HepG2 (cell line): ENCODE data around the gene NCF2. TPM values are rescaled to one million over a fixed set of nuclear protein-coding genes. Genes with fewer than 3 reads are reported as not detected.
A peak's percentile ranks its signal among the peaks of the same experiment; 100 is the strongest.

Experiments
- ATAC-seq: fragments of 200-7000 bp; cut with Tn5 transposase; 3 replicates; pipeline ENCODE4 v1.9.1; 2020; ENCODE audit warnings: mild to moderate bottlenecking, moderate library complexity
- BruUV-seq: library from RNA; stranded (reverse); fragments of 400-500 nt; replicated peaks from 2 replicates; lab custom pipeline; 2021; lab: Mats Ljungman, UMichigan
- CTCF ChIA-PET: fragments of 300-600 bp; formaldehyde crosslinking; extraction: SDS; loops from one replicate; lab custom pipeline; 2021; ENCODE audit warnings: low total read pairs, inconsistent platforms, low intra/inter-chr PET ratio; lab: Yijun Ruan, JAX
- POLR2A ChIA-PET: fragments of 350-600 bp; sonication (Branson Sonifier 250); formaldehyde crosslinking; loops from one replicate; lab custom pipeline; 2020; ENCODE audit warnings: antibody characterized with exemption, inconsistent platforms; lab: Yijun Ruan, JAX
- DNase-seq: peaks from one replicate; pipeline ENCODE4 v3.0.0-alpha.2; 2015; ENCODE audit warnings: low spot score
- FAIRE-seq: peaks from 3 replicates; lab custom pipeline; 2011; peaks lifted over from hg19 to GRCh38; lab: Jason Lieb, UNC
- H2AFZ ChIP-seq: one replicate; pipeline ENCODE4 v1.6.1; 2011; ENCODE audit warnings: low read length, inconsistent platforms
- H3K27ac ChIP-seq: fragments of 300-600 bp; 3 replicates; pipeline ENCODE4 v1.8.0; 2011; ENCODE audit warnings: mixed run types, mild to moderate bottlenecking, mixed read lengths, low read length, inconsistent platforms; ENCODE audit not compliant: insufficient read depth; ENCODE audit errors: extremely low read length
- H3K27me3 ChIP-seq, 2 experiments: fragments of 200-600 bp in 1 of 2; 2 replicates in 1 of 2; 3 replicates in 1 of 2; pipeline versions ENCODE4 v1.6.0 to v1.8.0; 2011; ENCODE audit warnings: low read length in 2 of 2, mild to moderate bottlenecking in 2 of 2, moderate library complexity in 2 of 2, inconsistent platforms in 1 of 2; ENCODE audit not compliant: insufficient read depth in 2 of 2, control insufficient read depth in 1 of 2
- H3K36me3 ChIP-seq, 2 experiments: fragments of 200-600 bp in 1 of 2; replicated peaks in 1 of 2; 2 replicates in 1 of 2; 3 replicates in 1 of 2; pipeline versions ENCODE4 v1.5.1 to v1.8.0; 2011; ENCODE audit warnings: low read length in 2 of 2, inconsistent platforms in 1 of 2; ENCODE audit not compliant: insufficient read depth in 2 of 2, control insufficient read depth in 1 of 2
- H3K4me1 ChIP-seq: 2 replicates; pipeline ENCODE4 v1.5.1; 2012; ENCODE audit warnings: low read length, inconsistent platforms; ENCODE audit not compliant: insufficient read depth
- H3K4me2 ChIP-seq: 2 replicates; pipeline ENCODE4 v1.6.0; 2011; ENCODE audit warnings: low read depth, low read length, inconsistent platforms
- H3K4me3 ChIP-seq, 3 experiments: fragments of 200-600 bp in 1 of 3; sonication (generic), shearing (Covaris generic) in 1 of 3; replicated peaks in 1 of 3; 2 replicates each; pipeline ENCODE4 v1.5.1; 2011 to 2016; ENCODE audit warnings: low read length in 3 of 3, inconsistent platforms in 2 of 3, low read depth in 2 of 3, mild to moderate bottlenecking in 2 of 3, control low read depth in 1 of 3, mixed read lengths in 1 of 3; ENCODE audit not compliant: insufficient read depth in 1 of 3
- H3K79me2 ChIP-seq: one replicate; pipeline ENCODE4 v1.6.1; 2011; ENCODE audit warnings: low read length, inconsistent platforms; ENCODE audit not compliant: insufficient read depth
- H3K9ac ChIP-seq: 2 replicates; pipeline ENCODE4 v1.6.0; 2011; ENCODE audit warnings: mild to moderate bottlenecking, low read depth, low read length, inconsistent platforms; ENCODE audit not compliant: insufficient read depth
- H3K9me3 ChIP-seq: 2 replicates; pipeline ENCODE4 v1.5.1; 2012; ENCODE audit warnings: mild to moderate bottlenecking, low read length
- H4K20me1 ChIP-seq: 2 replicates; pipeline ENCODE4 v1.6.0; 2011; ENCODE audit warnings: inconsistent platforms, mild to moderate bottlenecking, low read length, moderate library complexity; ENCODE audit not compliant: insufficient read depth
- MAFK ChIP-seq, 2 experiments: IDR thresholded peaks in 1 of 2; conservative IDR thresholded peaks in 1 of 2; 2 replicates each; pipeline ENCODE4 v1.6.1; 2011; ENCODE audit warnings: improper control_type of control experiment in 2 of 2, low read length in 2 of 2
- ZNF224 ChIP-seq: sonication (generic); formaldehyde crosslinking; IDR thresholded peaks from 2 replicates; pipeline ENCODE4 v1.5.0; 2020; ENCODE audit warnings: mild to moderate bottlenecking, missing genetic modification reagents
- ZNF225 ChIP-seq: sonication (generic); formaldehyde crosslinking; IDR thresholded peaks from 2 replicates; pipeline ENCODE4 v1.4.0; 2020; ENCODE audit warnings: mild to moderate bottlenecking, missing genetic modification reagents
- ZNF3 ChIP-seq: IDR thresholded peaks from 2 replicates; pipeline ENCODE4 v1.7.0; 2017; ENCODE audit warnings: inconsistent platforms
- ZNF564 ChIP-seq: sonication (generic); formaldehyde crosslinking; IDR thresholded peaks from 2 replicates; pipeline ENCODE4 v1.8.1; 2023; ENCODE audit warnings: mild to moderate bottlenecking, missing genetic modification reagents
- ZNF768 ChIP-seq: sonication (generic); formaldehyde crosslinking; IDR thresholded peaks from 2 replicates; pipeline ENCODE4 v1.4.0; 2020; ENCODE audit warnings: missing genetic modification reagents
- ZNF878 ChIP-seq: sonication (generic); formaldehyde crosslinking; IDR thresholded peaks from 2 replicates; pipeline ENCODE4 v1.8.1; 2023; ENCODE audit warnings: mild to moderate bottlenecking, missing genetic modification reagents, moderate library complexity
- WGBS: methylation state at CpG from one replicate; pipeline ENCODE4 v1.1.6; 2017; ENCODE audit warnings: low lambda C conversion rate; 5-methylcytosine and 5-hydroxymethylcytosine counted together
- in situ Hi-C: cut with HindIII; loops from 2 replicates; pipeline ENCODE4 v1.10.0; 2017; ENCODE audit warnings: low pct_unique_long_range_greater_than_20kb; ENCODE audit not compliant: extremely low pct_ligation_motif_present
- intact Hi-C: fragments of 100-400 bp; cut with micrococcal nuclease; formaldehyde crosslinking; loops from one replicate; pipeline ENCODE4 v1.10.0; 2022; ENCODE audit not compliant: unreplicated experiment
- polyA plus RNA-seq, 8 experiments: library from polyadenylated mRNA; depleted of rRNA in 3 of 8; stranded (reverse) in 7 of 8; unstranded in 1 of 8; fragments of >200 nt; fragmentation: Illumina TruSeq in 4 of 8; extraction: Trizol in 4 of 8; gene quantifications; 2 replicates each; pipeline versions ENCODE4 v1.2.1 to v1.2.3, GENCODE V29; 2011 to 2016; ENCODE audit warnings: low read depth in 4 of 8, missing spikeins in 1 of 8, mixed read lengths in 1 of 8; ENCODE audit not compliant: insufficient read depth in 1 of 8
- total RNA-seq, 5 experiments: library from RNA; depleted of rRNA; stranded (reverse); fragments of >200 nt; fragmentation: Illumina TruSeq; extraction: Trizol; gene quantifications; 2 replicates each; pipeline ENCODE4 v1.2.3, GENCODE V29; 2016; ENCODE audit warnings: low read depth in 1 of 5
- TF ChIP-seq, protein P1 (sequence below): sonication (generic); formaldehyde crosslinking; IDR thresholded peaks from 2 replicates; pipeline ENCODE4 v1.5.0; 2020; ENCODE audit warnings: mild to moderate bottlenecking, missing genetic modification reagents
- TF ChIP-seq, protein P2 (sequence below): IDR thresholded peaks from 2 replicates; pipeline ENCODE4 v1.6.1; 2016; ENCODE audit warnings: low read depth
- TF ChIP-seq, protein P3 (sequence below): sonication (generic); formaldehyde crosslinking; IDR thresholded peaks from 2 replicates; pipeline ENCODE4 v1.5.0; 2020; ENCODE audit warnings: mild to moderate bottlenecking, missing genetic modification reagents

The NCF2 gene
- total and polyA plus RNA-seq, 2 of the 13 experiments (the other 11 are each of a cell fraction or from before 2014, with no cell fraction given): 0.18 to 0.46 TPM

DNA sequence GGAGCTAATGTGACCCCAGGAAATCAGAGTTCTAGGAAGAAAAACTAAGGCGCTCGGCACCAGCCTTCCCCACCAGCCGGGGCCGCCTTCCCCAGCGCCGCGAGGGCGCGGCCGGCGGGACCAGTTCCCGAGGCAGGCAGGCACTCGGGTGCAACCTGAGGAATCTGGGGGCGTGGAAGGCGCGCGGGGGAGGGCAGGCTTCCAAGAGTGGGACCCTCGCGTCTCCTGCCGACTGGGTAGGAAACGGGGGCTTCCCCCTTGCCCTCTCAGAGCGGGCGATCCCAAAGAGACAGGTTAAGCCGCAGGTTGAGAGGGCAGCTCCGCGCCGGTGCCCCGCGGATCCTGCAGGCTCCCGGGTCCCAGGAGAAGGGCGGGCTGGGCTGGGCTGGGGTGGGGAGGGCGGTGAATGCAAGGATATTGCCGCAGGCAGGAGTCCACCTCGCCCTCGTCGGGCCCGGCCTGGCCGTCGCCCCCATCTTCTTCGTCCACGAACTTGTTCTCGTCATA is 44.9 kb upstream of the NCF2 start (continued):
- TF ChIP-seq ZNF224 (CRISPR knock-in tag) (no peak), ZNF225 (CRISPR knock-in tag) (no peak)

DNA sequence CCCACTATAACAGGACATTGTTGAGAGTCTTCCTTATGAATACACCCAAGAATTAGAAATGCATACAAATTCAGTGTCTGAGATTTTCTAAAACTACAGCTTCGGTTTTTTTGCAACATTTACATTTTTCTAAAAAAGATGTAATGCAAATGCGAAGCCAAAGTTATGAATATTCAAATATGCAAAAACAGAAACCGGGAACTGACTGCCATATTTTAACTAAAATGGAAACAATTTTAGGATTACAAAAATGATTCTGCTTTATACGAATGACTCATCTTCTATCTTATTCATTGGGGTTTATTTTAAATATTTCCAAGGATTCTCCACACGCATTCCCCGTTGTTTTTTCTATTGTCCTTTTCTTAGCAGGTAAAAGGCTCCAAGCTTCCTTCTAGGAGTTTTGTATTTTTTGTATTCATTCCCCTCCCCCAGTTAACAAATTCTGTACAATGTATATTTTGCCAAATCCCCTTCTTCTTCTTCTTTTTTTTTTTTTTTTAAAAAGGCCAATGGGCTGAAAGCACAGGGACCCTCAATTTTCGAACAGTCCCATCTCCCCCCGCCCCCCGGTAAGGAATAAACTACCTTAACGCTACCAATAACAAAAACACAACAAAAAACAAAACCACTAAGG is 44.3 kb upstream of the NCF2 start:
- Histone ChIP-seq H3K4me3 (peak overlapping the region; percentile 89 to 97 (median 91)), H3K4me2 (peak overlapping the region; percentile 70), H3K9ac (peak overlapping the region; percentile 91), H4K20me1 (peaks cover 2% of the 10 kb centered on the region; the same call in 1 of the 2 replicates), H3K27ac (peak overlapping the region; percentile 84), H2AFZ (no peak overlapping the region), H3K36me3 (peaks cover 3 to 12% of the 10 kb centered on the region in 2 experiments; a peak in 4 of 5 replicates), H3K27me3 (no peaks in the 10 kb centered on the region), H3K4me1 (peaks cover 63% of the 10 kb centered on the region), H3K9me3 (no peaks in the 10 kb centered on the region), H3K79me2 (peaks cover 43% of the 10 kb centered on the region)
- TSS peak; percentile 61 for BruUV-seq
- in situ Hi-C loops: no loop called here
- ATAC-seq (no peak), DNase-seq (no peak), FAIRE-seq (no peak)
- WGBS: under 1% methylated on average over 10 of the region's 10 CpGs
- intact Hi-C loops: loop anchor here (5.0 to 10.0 kb wide), 4 partner anchors 50 to 283 kb away; partner anchors contain the start of gene SMG7
- ChIA-PET CTCF (no interaction called here), POLR2A (interaction anchor here (0.6 kb wide), 1 partner anchor 164 kb away, joined by 5 read pairs; no protein-coding TSS in a partner anchor)
- TF ChIP-seq ZNF878 (CRISPR knock-in tag) (0 out of 2 replicates have a peak, but pooled peaks have one; percentile 2), ZNF768 (no peak), ZNF564 (CRISPR knock-in tag) (no peak), ZNF3 (CRISPR knock-in tag) (0 out of 2 replicates have a peak, but pooled peaks have one; percentile 9), MAFK (conservative IDR thresholded peaks at IDR 0.05 in 1 of 2, IDR thresholded peaks at IDR 0.05 in 1 of 2; ENCODE audit: low read length in 2 of 2) (peak; percentile 11 to 19; a peak in 1 of 4 replicates)
- TF ChIP-seq, protein P1, sequence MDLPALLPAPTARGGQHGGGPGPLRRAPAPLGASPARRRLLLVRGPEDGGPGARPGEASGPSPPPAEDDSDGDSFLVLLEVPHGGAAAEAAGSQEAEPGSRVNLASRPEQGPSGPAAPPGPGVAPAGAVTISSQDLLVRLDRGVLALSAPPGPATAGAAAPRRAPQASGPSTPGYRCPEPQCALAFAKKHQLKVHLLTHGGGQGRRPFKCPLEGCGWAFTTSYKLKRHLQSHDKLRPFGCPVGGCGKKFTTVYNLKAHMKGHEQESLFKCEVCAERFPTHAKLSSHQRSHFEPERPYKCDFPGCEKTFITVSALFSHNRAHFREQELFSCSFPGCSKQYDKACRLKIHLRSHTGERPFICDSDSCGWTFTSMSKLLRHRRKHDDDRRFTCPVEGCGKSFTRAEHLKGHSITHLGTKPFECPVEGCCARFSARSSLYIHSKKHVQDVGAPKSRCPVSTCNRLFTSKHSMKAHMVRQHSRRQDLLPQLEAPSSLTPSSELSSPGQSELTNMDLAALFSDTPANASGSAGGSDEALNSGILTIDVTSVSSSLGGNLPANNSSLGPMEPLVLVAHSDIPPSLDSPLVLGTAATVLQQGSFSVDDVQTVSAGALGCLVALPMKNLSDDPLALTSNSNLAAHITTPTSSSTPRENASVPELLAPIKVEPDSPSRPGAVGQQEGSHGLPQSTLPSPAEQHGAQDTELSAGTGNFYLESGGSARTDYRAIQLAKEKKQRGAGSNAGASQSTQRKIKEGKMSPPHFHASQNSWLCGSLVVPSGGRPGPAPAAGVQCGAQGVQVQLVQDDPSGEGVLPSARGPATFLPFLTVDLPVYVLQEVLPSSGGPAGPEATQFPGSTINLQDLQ (CRISPR knock-in tag): no peak
- TF ChIP-seq, protein P2, sequence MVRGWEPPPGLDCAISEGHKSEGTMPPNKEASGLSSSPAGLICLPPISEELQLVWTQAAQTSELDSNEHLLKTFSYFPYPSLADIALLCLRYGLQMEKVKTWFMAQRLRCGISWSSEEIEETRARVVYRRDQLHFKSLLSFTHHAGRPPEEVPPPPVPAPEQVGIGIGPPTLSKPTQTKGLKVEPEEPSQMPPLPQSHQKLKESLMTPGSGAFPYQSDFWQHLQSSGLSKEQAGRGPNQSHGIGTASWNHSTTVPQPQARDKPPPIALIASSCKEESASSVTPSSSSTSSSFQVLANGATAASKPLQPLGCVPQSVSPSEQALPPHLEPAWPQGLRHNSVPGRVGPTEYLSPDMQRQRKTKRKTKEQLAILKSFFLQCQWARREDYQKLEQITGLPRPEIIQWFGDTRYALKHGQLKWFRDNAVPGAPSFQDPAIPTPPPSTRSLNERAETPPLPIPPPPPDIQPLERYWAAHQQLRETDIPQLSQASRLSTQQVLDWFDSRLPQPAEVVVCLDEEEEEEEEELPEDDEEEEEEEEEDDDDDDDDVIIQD: no peak
- TF ChIP-seq, protein P3, sequence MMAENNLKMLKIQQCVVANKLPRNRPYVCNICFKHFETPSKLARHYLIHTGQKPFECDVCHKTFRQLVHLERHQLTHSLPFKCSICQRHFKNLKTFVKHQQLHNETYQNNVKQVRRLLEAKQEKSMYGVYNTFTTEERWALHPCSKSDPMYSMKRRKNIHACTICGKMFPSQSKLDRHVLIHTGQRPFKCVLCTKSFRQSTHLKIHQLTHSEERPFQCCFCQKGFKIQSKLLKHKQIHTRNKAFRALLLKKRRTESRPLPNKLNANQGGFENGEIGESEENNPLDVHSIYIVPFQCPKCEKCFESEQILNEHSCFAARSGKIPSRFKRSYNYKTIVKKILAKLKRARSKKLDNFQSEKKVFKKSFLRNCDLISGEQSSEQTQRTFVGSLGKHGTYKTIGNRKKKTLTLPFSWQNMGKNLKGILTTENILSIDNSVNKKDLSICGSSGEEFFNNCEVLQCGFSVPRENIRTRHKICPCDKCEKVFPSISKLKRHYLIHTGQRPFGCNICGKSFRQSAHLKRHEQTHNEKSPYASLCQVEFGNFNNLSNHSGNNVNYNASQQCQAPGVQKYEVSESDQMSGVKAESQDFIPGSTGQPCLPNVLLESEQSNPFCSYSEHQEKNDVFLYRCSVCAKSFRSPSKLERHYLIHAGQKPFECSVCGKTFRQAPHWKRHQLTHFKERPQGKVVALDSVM (CRISPR knock-in tag): no peak
